ENCODE results near the gene PRKCA.
"Not testable (repeated sequence)": the region's sequence is repeated elsewhere in the genome, so short reads cannot be mapped to it uniquely, and the experiment has no call there.

GRCh38 chr17:66489576-66489975, 187.2 kb downstream of the PRKCA start:
- TF ChIP-seq CTCF (IDR thresholded peaks at IDR 0.05 in 2 of 3, conservative IDR thresholded peaks at IDR 0.05 in 1 of 3; ENCODE audit: control insufficient read depth in 2 of 3, extremely low read depth in 1 of 3, insufficient read depth in 1 of 3, low read depth in 3 of 3, low read length in 3 of 3); SUPT20H (IDR thresholded peaks at IDR 0.05; ENCODE audit: borderline replicate concordance, control insufficient read depth, low read depth, low read length); POLR2AphosphoS5 (IDR thresholded peaks at IDR 0.05; ENCODE audit: low read length); CEBPB (IDR thresholded peaks at IDR 0.05; ENCODE audit: borderline replicate concordance in 1 of 2, low read depth in 2 of 2, low read length in 2 of 2); CREM (IDR thresholded peaks at IDR 0.05; ENCODE audit: low read depth): not testable (repeated sequence)

Measured in GM12878 (cell line).